Measurements from ENCODE around the gene SMCO1. TPM values are rescaled to one million over a fixed set of nuclear protein-coding genes. Genes with fewer than 3 reads are reported as not detected.

SMCO1 gene
- total RNA-seq (ENCODE audit: low replicate concordance) = not detected in 2 replicates

DNA sequence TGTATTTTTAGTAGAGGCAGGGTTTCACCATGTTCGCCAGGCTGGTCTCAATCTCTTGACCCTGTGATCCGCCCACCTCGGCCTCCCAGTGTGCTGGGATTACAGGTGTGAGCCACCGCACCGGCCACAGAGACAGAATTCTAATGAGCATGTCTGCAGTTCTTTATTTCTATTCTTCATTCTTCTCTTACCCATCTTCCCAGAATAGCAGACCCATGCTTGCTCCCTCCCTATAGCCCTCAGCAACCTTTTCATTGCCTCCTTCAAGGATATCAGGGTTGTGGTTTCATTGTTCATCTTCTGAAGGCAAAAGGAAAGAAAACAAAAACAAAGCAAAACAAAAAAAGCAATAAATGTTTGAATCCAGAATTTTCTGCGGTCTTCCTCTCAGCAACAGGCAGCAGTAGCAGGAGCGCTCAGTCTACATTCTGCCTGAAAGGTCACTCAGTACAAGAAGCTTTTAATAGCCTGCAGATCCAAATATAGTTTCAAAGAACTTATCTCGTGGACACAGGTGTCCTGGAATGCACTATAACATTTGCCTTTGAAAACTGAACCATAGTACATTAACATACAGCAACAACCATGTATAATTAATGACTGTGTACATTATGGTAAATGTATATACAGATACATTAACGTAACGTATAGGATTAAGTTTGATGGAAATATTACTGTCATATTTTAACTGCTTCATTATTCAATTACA is at the start of gene SMCO1:
Gene SMCO1, minus strand, starts transcription at position 434 of the 709 bp plus-strand sequence. Its CDS starts 137 bp downstream, at position 297.
- DNase-seq (ENCODE audit: low read depth) = no peak
- H3K4me3 ChIP-seq (ENCODE audit: low read depth, low read length) = no peak within 1 kb of the TSS
- TF ChIP-seq CTCF (IDR thresholded peaks at IDR 0.05; ENCODE audit: insufficient read depth, low read length) = no peak

- no peak overlapping the region for H3K4me3 ChIP-seq (ENCODE audit: low read depth, low read length)
- no peak for TF ChIP-seq CTCF (IDR thresholded peaks at IDR 0.05; ENCODE audit: insufficient read depth, low read length)
- no peak for DNase-seq (ENCODE audit: low read depth)
Measured at GRCh38 chr3:196563721-196564225, 48.6 kb upstream of the SMCO1 start.

GRCh38 chr3:196559826-196560225 is 44.7 kb upstream of the SMCO1 start:
- H3K4me3 ChIP-seq (ENCODE audit: low read depth, low read length) = no peak overlapping the region
- DNase-seq (ENCODE audit: low read depth) = no peak
- TF ChIP-seq CTCF (IDR thresholded peaks at IDR 0.05; ENCODE audit: insufficient read depth, low read length) = no peak

DNA sequence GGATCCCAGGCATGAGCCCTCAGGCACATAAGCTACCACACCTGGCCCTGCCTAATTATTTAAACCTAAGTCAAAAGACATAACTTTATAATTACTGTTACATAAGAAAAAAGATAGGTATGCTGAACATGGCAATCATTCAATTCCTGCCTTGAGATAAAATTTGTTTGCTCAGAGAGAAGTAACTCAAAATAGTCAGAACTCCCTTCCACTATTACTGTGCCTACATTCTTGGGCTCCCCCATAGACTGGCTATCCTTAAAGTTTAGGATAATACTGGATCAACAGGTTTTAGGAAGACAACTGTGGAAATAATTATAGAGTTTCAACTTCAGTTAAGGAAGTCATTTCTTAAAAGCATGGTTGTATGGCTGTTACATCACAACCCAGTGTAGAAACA is 43.3 kb upstream of the SMCO1 start:
- no peak for DNase-seq (ENCODE audit: low read depth)
- no peak for TF ChIP-seq CTCF (IDR thresholded peaks at IDR 0.05; ENCODE audit: insufficient read depth, low read length)
- no peak overlapping the region for H3K4me3 ChIP-seq (ENCODE audit: low read depth, low read length)

GRCh38 chr3:196557236-196557635 is 42.1 kb upstream of the SMCO1 start:
- no peak for TF ChIP-seq CTCF (IDR thresholded peaks at IDR 0.05; ENCODE audit: insufficient read depth, low read length)
- no peak for DNase-seq (ENCODE audit: low read depth)
- H3K4me3 ChIP-seq (ENCODE audit: low read depth, low read length) = no peak overlapping the region

DNA sequence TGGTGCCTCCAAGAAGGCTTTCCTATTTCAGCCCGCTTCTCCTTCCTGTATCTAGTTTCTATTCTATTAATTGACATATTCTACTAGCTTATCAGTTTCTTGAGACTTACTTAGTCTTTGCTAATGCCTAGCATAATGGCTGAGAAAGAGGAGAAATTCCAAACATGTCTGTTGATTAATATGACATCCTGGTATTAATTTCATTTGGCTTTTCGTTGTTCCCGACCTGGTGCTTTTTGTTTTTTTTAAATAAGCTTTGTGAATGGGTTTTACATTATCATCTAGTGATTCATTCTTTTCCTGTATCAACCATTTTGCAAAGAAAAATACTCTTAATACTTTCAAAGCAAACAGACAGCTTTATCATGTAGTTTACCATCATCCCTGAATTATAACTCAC is 40.1 kb upstream of the SMCO1 start:
- DNase-seq (ENCODE audit: low read depth) = no peak
- TF ChIP-seq CTCF (IDR thresholded peaks at IDR 0.05; ENCODE audit: insufficient read depth, low read length) = no peak
- H3K4me3 ChIP-seq (ENCODE audit: low read depth, low read length) = no peak overlapping the region
